ENCODE data around the gene DIRAS3.
"Not testable (repeated sequence)": the region's sequence is repeated elsewhere in the genome, so short reads cannot be mapped to it uniquely, and the experiment has no call there.

Gene DIRAS3

DNA sequence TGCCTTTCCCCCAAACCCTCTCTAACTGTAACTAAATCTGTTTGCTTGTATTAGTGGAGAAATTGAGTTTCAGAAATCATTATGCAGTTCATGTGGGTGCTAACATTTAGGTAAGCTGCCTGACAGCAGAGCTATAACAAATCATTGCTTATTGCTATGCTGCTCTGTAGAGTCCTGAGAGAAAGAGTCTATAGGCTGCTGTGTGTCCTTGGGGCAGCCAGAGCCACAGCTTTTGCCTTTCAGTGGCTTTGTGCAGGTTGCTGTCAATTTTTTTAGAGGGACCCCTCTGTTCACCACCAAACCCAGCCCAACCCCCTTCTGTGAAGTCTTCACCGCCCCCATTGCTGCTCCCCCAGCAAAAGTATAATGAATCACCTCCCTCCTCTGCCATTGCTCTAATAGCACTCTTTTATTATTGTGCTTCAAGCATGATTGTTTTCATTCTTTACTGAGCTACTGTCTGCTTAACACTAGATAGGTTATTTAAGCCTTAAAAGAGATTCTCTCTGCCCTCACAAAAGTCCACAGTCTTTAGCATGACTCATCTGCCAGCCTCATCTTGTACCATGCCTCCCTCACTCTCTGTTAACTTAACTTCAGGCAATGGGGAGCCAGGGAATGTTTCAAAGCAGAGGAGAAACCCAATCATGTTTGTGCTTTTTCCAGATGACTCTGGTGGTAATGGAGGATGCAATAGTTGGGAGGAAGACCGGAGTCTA lies 38.6 kb downstream of the DIRAS3 start:
- H3K4me3 Mint-ChIP-seq, result no peak overlapping the region
- no peaks in the 10 kb centered on the region for H3K36me3 Mint-ChIP-seq (ENCODE audit: low read depth)
- no peaks in the 10 kb centered on the region for H3K4me1 Mint-ChIP-seq
- H3K27ac Mint-ChIP-seq, result no peak overlapping the region
- peaks cover 1% of the 10 kb centered on the region for H3K27me3 Mint-ChIP-seq (ENCODE audit: low read depth)
- TF ChIP-seq, protein P1, sequence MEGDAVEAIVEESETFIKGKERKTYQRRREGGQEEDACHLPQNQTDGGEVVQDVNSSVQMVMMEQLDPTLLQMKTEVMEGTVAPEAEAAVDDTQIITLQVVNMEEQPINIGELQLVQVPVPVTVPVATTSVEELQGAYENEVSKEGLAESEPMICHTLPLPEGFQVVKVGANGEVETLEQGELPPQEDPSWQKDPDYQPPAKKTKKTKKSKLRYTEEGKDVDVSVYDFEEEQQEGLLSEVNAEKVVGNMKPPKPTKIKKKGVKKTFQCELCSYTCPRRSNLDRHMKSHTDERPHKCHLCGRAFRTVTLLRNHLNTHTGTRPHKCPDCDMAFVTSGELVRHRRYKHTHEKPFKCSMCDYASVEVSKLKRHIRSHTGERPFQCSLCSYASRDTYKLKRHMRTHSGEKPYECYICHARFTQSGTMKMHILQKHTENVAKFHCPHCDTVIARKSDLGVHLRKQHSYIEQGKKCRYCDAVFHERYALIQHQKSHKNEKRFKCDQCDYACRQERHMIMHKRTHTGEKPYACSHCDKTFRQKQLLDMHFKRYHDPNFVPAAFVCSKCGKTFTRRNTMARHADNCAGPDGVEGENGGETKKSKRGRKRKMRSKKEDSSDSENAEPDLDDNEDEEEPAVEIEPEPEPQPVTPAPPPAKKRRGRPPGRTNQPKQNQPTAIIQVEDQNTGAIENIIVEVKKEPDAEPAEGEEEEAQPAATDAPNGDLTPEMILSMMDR (IDR thresholded peaks at IDR 0.05; ENCODE audit: unreplicated experiment in 3 of 3), result no peak
- peaks cover 8% of the 10 kb centered on the region for H3K9me3 Mint-ChIP-seq

DNA sequence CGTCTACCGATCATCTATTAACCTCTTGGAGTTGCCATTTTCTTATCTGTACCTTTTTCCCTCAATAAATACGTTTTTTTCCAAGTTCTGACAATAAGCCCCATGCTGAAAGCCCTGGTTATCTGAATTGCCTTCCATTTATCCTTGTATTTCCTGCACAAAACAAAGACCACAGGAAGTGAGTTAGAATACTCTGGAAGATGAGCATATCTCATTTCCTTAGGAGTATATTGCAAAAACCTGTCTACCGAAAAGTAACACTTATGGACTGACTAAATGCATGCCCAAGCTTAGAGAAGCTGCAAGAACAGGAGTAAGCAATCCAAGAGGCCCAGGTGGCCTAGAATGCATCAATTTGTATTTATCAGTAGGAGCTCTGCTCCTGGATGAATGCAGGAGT lies 39.9 kb downstream of the DIRAS3 start:
- no peak overlapping the region for H3K27ac Mint-ChIP-seq
- H3K27me3 Mint-ChIP-seq (ENCODE audit: low read depth), result peaks cover 8% of the 10 kb centered on the region
- H3K36me3 Mint-ChIP-seq (ENCODE audit: low read depth), result no peaks in the 10 kb centered on the region
- H3K4me3 Mint-ChIP-seq, result no peak overlapping the region
- no peaks in the 10 kb centered on the region for H3K4me1 Mint-ChIP-seq
- TF ChIP-seq, protein P1 (IDR thresholded peaks at IDR 0.05; ENCODE audit: unreplicated experiment in 3 of 3), result no peak
- peaks cover 18% of the 10 kb centered on the region for H3K9me3 Mint-ChIP-seq

DNA sequence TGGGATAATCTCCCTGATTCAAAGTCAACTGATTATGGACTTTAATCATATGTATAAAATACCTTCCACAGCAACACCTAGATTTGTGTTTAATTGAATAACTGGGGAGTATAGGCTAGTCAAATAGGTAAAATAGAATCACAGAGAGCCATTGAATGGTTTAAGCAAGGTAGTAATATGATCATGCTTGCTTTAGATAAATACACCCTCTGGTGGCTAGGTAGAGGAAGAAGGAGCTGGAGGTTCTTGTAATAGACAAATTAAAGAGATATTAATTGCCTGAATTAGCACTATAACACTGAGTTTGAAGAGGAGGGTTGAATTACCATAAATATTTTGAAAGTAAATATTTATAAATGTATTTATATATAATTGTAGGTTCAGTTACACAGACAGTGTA lies 40.3 kb downstream of the DIRAS3 start:
- no peak overlapping the region for H3K27ac Mint-ChIP-seq
- peaks cover 20% of the 10 kb centered on the region for H3K9me3 Mint-ChIP-seq
- H3K4me3 Mint-ChIP-seq, result no peak overlapping the region
- H3K4me1 Mint-ChIP-seq, result no peaks in the 10 kb centered on the region
- H3K36me3 Mint-ChIP-seq (ENCODE audit: low read depth), result no peaks in the 10 kb centered on the region
- TF ChIP-seq, protein P1 (IDR thresholded peaks at IDR 0.05; ENCODE audit: unreplicated experiment in 3 of 3), result peak; percentile 38 to 53 (median 52)
- peaks cover 8% of the 10 kb centered on the region for H3K27me3 Mint-ChIP-seq (ENCODE audit: low read depth)

DNA sequence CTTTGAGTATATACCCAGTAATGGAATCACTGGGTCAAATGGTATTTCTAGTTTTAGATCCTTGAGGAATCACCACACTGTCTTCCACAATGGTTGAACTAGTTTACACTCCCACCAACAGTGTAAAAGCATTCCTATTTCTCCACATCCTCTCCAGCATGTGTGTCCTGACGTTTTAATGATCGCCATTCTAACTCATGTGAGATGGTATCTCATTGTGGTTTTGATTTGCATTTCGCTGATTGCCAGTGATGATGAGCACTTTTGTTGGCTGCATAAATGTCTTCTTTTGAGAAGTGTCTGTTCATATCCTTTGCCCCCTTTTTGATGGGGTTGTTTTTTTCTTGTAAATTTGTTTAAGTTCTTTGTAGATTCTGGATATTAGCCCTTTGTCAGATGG lies 46.8 kb downstream of the DIRAS3 start:
- H3K27me3 Mint-ChIP-seq (ENCODE audit: low read depth); H3K36me3 Mint-ChIP-seq (ENCODE audit: low read depth); H3K4me3 Mint-ChIP-seq; H3K27ac Mint-ChIP-seq; H3K4me1 Mint-ChIP-seq: not testable (repeated sequence)
- peaks cover 52% of the 10 kb centered on the region for H3K9me3 Mint-ChIP-seq

DNA sequence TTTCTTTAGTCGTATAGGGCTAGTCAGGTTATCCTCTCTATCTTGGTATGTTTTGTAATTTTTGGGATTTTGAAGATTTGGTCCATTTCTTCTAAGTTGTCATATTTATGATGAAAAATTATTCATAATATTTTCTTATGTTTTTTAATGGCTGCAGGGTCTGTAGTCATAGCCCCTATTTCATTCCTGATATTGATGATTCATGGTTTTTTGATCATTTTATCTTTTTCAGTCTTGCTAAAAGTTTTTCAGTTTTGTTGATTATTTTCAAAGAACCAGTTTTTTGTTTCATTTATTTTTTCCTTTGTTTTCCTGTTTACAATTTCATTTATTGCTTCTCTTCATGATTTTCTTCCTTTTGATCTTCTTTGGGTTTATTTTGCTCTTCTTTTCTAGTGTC lies 50.2 kb downstream of the DIRAS3 start:
- Mint-ChIP-seq H3K4me1 (no peaks in the 10 kb centered on the region), H3K4me3 (no peak overlapping the region), H3K27me3 (ENCODE audit: low read depth) (no peaks in the 10 kb centered on the region), H3K9me3 (peaks cover 35% of the 10 kb centered on the region), H3K27ac (no peak overlapping the region), H3K36me3 (ENCODE audit: low read depth) (no peaks in the 10 kb centered on the region)
- TF ChIP-seq, protein P1 (IDR thresholded peaks at IDR 0.05; ENCODE audit: unreplicated experiment in 3 of 3), result no peak

DNA sequence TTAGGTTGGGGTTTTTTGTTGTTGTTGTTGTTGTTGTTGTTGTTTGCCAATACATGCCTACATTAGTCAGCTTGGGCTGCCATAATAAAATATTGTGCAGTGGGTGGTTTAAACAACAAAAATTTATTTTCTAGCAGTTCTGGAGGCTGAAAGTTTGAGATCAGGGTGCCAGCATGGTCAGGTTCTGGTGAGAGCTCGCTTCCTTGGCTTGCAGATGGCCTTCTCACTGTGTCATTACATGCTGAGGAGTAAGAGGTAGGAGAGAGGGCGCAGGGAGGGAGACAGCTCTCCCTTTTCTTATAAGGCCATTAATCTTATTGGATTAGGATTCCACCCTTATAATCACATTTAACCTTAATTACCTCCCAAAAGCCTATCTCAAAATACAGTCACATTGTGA lies 52.7 kb downstream of the DIRAS3 start:
- Mint-ChIP-seq H3K36me3 (ENCODE audit: low read depth) (no peaks in the 10 kb centered on the region), H3K4me3 (no peak overlapping the region), H3K27me3 (ENCODE audit: low read depth) (no peaks in the 10 kb centered on the region), H3K27ac (no peak overlapping the region), H3K9me3 (peaks cover 28% of the 10 kb centered on the region), H3K4me1 (no peaks in the 10 kb centered on the region)
- TF ChIP-seq, protein P1 (IDR thresholded peaks at IDR 0.05; ENCODE audit: unreplicated experiment in 3 of 3), result no peak

Data from nephron (organoid).